Measurements from ENCODE around the gene HOXC6. TPM values are rescaled to one million over a fixed set of nuclear protein-coding genes. Genes with fewer than 3 reads are reported as not detected.

Gene HOXC6
- total and polyA plus RNA-seq, 9 of the 15 experiments (the other 6 are each of a cell fraction or from before 2014, with no cell fraction given) = 0.06 to 4.0 (median 1.4) TPM

- TF ChIP-seq, protein P1, sequence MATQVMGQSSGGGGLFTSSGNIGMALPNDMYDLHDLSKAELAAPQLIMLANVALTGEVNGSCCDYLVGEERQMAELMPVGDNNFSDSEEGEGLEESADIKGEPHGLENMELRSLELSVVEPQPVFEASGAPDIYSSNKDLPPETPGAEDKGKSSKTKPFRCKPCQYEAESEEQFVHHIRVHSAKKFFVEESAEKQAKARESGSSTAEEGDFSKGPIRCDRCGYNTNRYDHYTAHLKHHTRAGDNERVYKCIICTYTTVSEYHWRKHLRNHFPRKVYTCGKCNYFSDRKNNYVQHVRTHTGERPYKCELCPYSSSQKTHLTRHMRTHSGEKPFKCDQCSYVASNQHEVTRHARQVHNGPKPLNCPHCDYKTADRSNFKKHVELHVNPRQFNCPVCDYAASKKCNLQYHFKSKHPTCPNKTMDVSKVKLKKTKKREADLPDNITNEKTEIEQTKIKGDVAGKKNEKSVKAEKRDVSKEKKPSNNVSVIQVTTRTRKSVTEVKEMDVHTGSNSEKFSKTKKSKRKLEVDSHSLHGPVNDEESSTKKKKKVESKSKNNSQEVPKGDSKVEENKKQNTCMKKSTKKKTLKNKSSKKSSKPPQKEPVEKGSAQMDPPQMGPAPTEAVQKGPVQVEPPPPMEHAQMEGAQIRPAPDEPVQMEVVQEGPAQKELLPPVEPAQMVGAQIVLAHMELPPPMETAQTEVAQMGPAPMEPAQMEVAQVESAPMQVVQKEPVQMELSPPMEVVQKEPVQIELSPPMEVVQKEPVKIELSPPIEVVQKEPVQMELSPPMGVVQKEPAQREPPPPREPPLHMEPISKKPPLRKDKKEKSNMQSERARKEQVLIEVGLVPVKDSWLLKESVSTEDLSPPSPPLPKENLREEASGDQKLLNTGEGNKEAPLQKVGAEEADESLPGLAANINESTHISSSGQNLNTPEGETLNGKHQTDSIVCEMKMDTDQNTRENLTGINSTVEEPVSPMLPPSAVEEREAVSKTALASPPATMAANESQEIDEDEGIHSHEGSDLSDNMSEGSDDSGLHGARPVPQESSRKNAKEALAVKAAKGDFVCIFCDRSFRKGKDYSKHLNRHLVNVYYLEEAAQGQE (IDR thresholded peaks at IDR 0.05; ENCODE audit: borderline replicate concordance) = no peak
- TF ChIP-seq, protein P1 (CRISPR knock-in tag; IDR thresholded peaks at IDR 0.05; ENCODE audit: low read depth) = no peak
- TF ChIP-seq E2F8 (IDR thresholded peaks at IDR 0.05; ENCODE audit: low read depth, partially characterized antibody) = no peak
- no peak for TF ChIP-seq ZMIZ1 (IDR thresholded peaks at IDR 0.05; ENCODE audit: low read depth in 2 of 2, low read length in 2 of 2)
- TF ChIP-seq ZBTB5 (IDR thresholded peaks at IDR 0.05) = no peak
- no peak for TF ChIP-seq GTF2A2 (tag; IDR thresholded peaks at IDR 0.05)
Observed at GRCh38 chr12:54039417-54040147, 11.3 kb downstream of the HOXC6 start (continued).
